Lower lobe of right lung (tissue), 2 donors: ENCODE results near the gene KRTAP9-4. TPM values are rescaled to one million over a fixed set of nuclear protein-coding genes. Genes with fewer than 3 reads are reported as not detected.
"Not testable (repeated sequence)": the region's sequence is repeated elsewhere in the genome, so short reads cannot be mapped to it uniquely, and the experiment has no call there.

Experiments used
- ATAC-seq, 2 donors: fragments of 200-7000 bp; cut with Tn5 transposase; one replicate each; pipeline ENCODE4 v1.9.1; 2020 to 2022; ENCODE audit warnings: mild to moderate bottlenecking in 2 of 2, moderate library complexity in 2 of 2
- DNase-seq: peaks from one replicate; pipeline ENCODE4 v3.0.0-alpha.2; 2020
- H3K27ac ChIP-seq: fragments of 200-600 bp; one replicate; pipeline ENCODE4 v1.8.0; 2022
- H3K27me3 ChIP-seq: fragments of 200-600 bp; one replicate; pipeline ENCODE4 v1.8.0; 2022; ENCODE audit warnings: low read depth
- H3K36me3 ChIP-seq: fragments of 200-600 bp; one replicate; pipeline ENCODE4 v1.8.0; 2022; ENCODE audit warnings: mild to moderate bottlenecking
- H3K4me1 ChIP-seq: fragments of 200-600 bp; one replicate; pipeline ENCODE4 v1.8.0; 2022
- H3K4me3 ChIP-seq: fragments of 200-600 bp; one replicate; pipeline ENCODE4 v1.8.0; 2022; ENCODE audit warnings: mild to moderate bottlenecking
- H3K9me3 ChIP-seq: fragments of 200-600 bp; one replicate; pipeline ENCODE4 v1.8.0; 2022
- CTCF ChIP-seq: fragments of 200-600 bp; IDR thresholded peaks from one replicate; pipeline ENCODE4 v1.8.0; 2022; ENCODE audit warnings: antibody characterized with exemption, mild to moderate bottlenecking
- intact Hi-C: fragments of 100-400 bp; cut with DNase I; formaldehyde crosslinking; loops from one replicate; pipeline ENCODE4 v1.11.0; 2022
- total RNA-seq: library from RNA; stranded (reverse); fragmentation: NEBNext Ultra II Directional; extraction: Animal tissue kit (Norgen Biotek cat#: 25700); gene quantifications from one replicate; pipeline ENCODE4 v1.2.1, GENCODE V29; 2021
- donor health status: DM: no; HTN: yes; CAD: no; lungs with severe emphysema.

The KRTAP9-4 gene
- total RNA-seq, 1 donor from 2014 or later = not detected

- intact Hi-C loops = no loop called here
- H3K4me3 ChIP-seq = no peak within 1 kb of the TSS
- TF ChIP-seq CTCF = no peak
Observed at GRCh38 chr17:41265078-41265477, 15.6 kb downstream of the KRTAP9-4 start, which contains the start of gene KRTAP9-6. TSS of gene KRTAP9-6 (plus strand) at chr17:41265378. CDS start at chr17:41265378, 0 bp downstream.

GRCh38 chr17:41267711-41268110 lies 18.2 kb downstream of the KRTAP9-4 start:
- no peaks in the 10 kb centered on the region for H3K36me3 ChIP-seq
- TF ChIP-seq CTCF = no peak
- ATAC-seq = no peak
- H3K9me3 ChIP-seq = no peaks in the 10 kb centered on the region
- no peak overlapping the region for H3K27ac ChIP-seq
- no peak for DNase-seq
- H3K4me1 ChIP-seq = no peaks in the 10 kb centered on the region
- no peak overlapping the region for H3K4me3 ChIP-seq
- intact Hi-C loops = no loop called here
- H3K27me3 ChIP-seq = peaks cover 8% of the 10 kb centered on the region

More at GRCh38 chr17:41265078-41265477, 15.6 kb downstream of the KRTAP9-4 start, which contains the start of gene KRTAP9-6:
- H3K9me3 ChIP-seq = no peaks in the 10 kb centered on the region
- no peaks in the 10 kb centered on the region for H3K4me1 ChIP-seq
- DNase-seq = no peak
- H3K27me3 ChIP-seq = peaks cover 11% of the 10 kb centered on the region
- H3K36me3 ChIP-seq = no peaks in the 10 kb centered on the region
- ATAC-seq = no peak
- H3K27ac ChIP-seq = no peak within 1 kb of the TSS

GRCh38 chr17:41271323-41271722 lies 21.8 kb downstream of the KRTAP9-4 start:
- H3K9me3 ChIP-seq, H3K36me3 ChIP-seq, H3K27ac ChIP-seq, H3K4me3 ChIP-seq, intact Hi-C loops, H3K27me3 ChIP-seq, H3K4me1 ChIP-seq, DNase-seq, ATAC-seq: not testable (repeated sequence)

GRCh38 chr17:41271858-41272257 lies 22.4 kb downstream of the KRTAP9-4 start:
- no peak overlapping the region for H3K4me3 ChIP-seq
- no peaks in the 10 kb centered on the region for H3K36me3 ChIP-seq
- no peak for TF ChIP-seq CTCF
- H3K9me3 ChIP-seq = no peaks in the 10 kb centered on the region
- no peaks in the 10 kb centered on the region for H3K4me1 ChIP-seq
- DNase-seq = no peak
- intact Hi-C loops = no loop called here
- peaks cover 5% of the 10 kb centered on the region for H3K27me3 ChIP-seq
- no peak for ATAC-seq
- H3K27ac ChIP-seq = no peak overlapping the region

GRCh38 chr17:41275648-41276190 lies 26.2 kb downstream of the KRTAP9-4 start, which contains the start of gene KRTAP9-7:
TSS of gene KRTAP9-7 (plus strand) at chr17:41275698. CDS start at chr17:41275698, 0 bp downstream.
- H3K27me3 ChIP-seq, DNase-seq, intact Hi-C loops, H3K27ac ChIP-seq, H3K4me1 ChIP-seq, ATAC-seq, H3K4me3 ChIP-seq, H3K9me3 ChIP-seq, H3K36me3 ChIP-seq: not testable (repeated sequence)

- no peaks in the 10 kb centered on the region for H3K4me1 ChIP-seq
- no peak for DNase-seq
- intact Hi-C loops = no loop called here
- H3K4me3 ChIP-seq = no peak overlapping the region
- no peaks in the 10 kb centered on the region for H3K9me3 ChIP-seq
- no peak for TF ChIP-seq CTCF
- no peaks in the 10 kb centered on the region for H3K36me3 ChIP-seq
- ATAC-seq = no peak
- peaks cover 5% of the 10 kb centered on the region for H3K27me3 ChIP-seq
- H3K27ac ChIP-seq = no peak overlapping the region
Observed at GRCh38 chr17:41278176-41278955, 28.9 kb downstream of the KRTAP9-4 start.
